PFSK-1 (cell line): ENCODE measurements around the gene AMPD3.

Experiments used
- FOXP2 ChIP-seq: optimal IDR thresholded peaks from 2 replicates; pipeline ENCODE3; 2011; ENCODE audit warnings: borderline replicate concordance, control low read depth, inconsistent platforms; ENCODE audit not compliant: insufficient read depth; ENCODE audit errors: extremely low read length, extremely low read depth
- POLR2AphosphoS5 ChIP-seq: IDR thresholded peaks from 2 replicates; pipeline ENCODE4 v1.6.1; 2012; ENCODE audit warnings: low read depth, mild to moderate bottlenecking, control low read depth, low read length, moderate library complexity
- SIN3A ChIP-seq: IDR thresholded peaks from 2 replicates; pipeline ENCODE4 v1.6.1; 2012; ENCODE audit warnings: mild to moderate bottlenecking, low read length, moderate library complexity, borderline replicate concordance; ENCODE audit not compliant: insufficient read depth
- TAF1 ChIP-seq: IDR thresholded peaks from 2 replicates; pipeline ENCODE4 v1.6.1; 2012; ENCODE audit warnings: low read length, control low read depth, borderline replicate concordance; ENCODE audit not compliant: insufficient read depth
- TF ChIP-seq, protein P1 (sequence below), 2 experiments: IDR thresholded peaks; 2 replicates each; pipeline versions ENCODE4 v1.6.1 to v1.8.0; 2011 to 2012; ENCODE audit warnings: low read depth in 2 of 2, low read length in 2 of 2, control low read depth in 1 of 2, inconsistent platforms in 1 of 2, mild to moderate bottlenecking in 1 of 2, moderate library complexity in 1 of 2; ENCODE audit not compliant: insufficient read depth in 1 of 2

The AMPD3 gene

DNA sequence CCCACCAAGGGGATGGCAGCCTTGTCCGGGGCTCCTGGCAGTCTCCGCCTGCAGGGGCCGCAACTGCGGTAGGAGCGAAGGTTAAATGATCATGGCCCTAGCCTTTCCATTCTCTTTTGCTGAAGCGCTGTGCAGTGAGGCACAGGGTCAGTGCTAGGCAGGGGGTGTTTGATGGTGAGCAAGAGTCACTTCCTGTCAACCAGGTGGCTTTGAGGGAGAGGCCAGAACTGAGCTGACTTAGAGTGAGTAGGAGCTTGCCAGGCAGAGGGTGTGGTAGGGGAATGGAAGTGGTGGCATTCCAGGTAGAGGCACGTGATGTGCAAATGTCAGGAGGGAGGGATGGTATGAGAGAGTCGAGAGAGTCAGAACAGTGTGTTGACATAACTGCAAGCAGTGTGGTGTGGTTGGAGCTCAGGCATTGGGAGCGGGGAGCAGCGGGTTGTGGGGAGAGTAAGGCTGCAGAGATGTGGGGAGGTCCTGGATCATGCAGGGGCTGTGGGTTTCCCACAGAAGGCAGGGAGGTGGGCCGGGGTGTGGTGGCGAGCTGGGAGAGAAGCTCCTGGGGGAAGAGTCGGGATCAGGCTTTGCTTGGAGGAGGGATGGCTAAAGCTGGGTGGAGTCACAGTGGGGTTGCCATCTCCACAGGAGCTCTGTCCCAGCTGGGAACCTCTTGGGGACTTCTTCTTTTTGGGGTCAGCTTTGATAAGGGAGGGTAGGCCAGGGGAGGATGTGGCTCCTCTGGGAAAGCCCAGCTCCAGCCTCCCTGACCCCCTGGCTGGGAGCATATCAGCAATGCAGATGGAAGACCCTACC lies 33.3 kb downstream of the AMPD3 start:
- TF ChIP-seq, protein P1, sequence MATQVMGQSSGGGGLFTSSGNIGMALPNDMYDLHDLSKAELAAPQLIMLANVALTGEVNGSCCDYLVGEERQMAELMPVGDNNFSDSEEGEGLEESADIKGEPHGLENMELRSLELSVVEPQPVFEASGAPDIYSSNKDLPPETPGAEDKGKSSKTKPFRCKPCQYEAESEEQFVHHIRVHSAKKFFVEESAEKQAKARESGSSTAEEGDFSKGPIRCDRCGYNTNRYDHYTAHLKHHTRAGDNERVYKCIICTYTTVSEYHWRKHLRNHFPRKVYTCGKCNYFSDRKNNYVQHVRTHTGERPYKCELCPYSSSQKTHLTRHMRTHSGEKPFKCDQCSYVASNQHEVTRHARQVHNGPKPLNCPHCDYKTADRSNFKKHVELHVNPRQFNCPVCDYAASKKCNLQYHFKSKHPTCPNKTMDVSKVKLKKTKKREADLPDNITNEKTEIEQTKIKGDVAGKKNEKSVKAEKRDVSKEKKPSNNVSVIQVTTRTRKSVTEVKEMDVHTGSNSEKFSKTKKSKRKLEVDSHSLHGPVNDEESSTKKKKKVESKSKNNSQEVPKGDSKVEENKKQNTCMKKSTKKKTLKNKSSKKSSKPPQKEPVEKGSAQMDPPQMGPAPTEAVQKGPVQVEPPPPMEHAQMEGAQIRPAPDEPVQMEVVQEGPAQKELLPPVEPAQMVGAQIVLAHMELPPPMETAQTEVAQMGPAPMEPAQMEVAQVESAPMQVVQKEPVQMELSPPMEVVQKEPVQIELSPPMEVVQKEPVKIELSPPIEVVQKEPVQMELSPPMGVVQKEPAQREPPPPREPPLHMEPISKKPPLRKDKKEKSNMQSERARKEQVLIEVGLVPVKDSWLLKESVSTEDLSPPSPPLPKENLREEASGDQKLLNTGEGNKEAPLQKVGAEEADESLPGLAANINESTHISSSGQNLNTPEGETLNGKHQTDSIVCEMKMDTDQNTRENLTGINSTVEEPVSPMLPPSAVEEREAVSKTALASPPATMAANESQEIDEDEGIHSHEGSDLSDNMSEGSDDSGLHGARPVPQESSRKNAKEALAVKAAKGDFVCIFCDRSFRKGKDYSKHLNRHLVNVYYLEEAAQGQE (IDR thresholded peaks at IDR 0.05; ENCODE audit: insufficient read depth in 1 of 2, low read depth in 2 of 2, low read length in 2 of 2): no peak
- TF ChIP-seq SIN3A (no peak), FOXP2 (no peak), POLR2AphosphoS5 (no peak), TAF1 (no peak)

- TF ChIP-seq POLR2AphosphoS5 (no peak), FOXP2 (no peak), SIN3A (no peak), TAF1 (no peak)
- TF ChIP-seq, protein P1 (IDR thresholded peaks at IDR 0.05; ENCODE audit: insufficient read depth in 1 of 2, low read depth in 2 of 2, low read length in 2 of 2): no peak
Observed at GRCh38 chr11:10488934-10489691, 34.0 kb downstream of the AMPD3 start.

DNA sequence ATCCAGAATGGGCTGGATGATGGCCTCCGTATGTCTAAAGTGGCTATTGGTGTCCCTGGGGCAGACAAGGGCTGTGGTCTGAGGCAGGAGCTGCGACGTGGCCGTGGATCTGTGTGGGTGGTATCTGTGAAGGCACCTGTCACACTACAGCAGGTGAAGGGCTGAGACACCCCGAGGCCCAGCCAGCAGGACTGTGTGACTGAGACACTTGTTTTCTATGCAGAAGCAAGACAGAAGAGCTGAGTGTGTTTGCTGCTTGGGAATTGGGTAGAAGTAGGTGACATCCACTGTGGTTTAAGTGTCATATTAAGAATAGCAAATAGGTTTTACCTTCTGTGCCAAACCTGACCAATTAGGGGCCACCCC lies 35.0 kb downstream of the AMPD3 start:
- no peak for TF ChIP-seq FOXP2
- no peak for TF ChIP-seq TAF1
- TF ChIP-seq, protein P1 (IDR thresholded peaks at IDR 0.05; ENCODE audit: insufficient read depth in 1 of 2, low read depth in 2 of 2, low read length in 2 of 2): no peak
- TF ChIP-seq SIN3A: no peak
- TF ChIP-seq POLR2AphosphoS5: no peak

- TF ChIP-seq, protein P1 (IDR thresholded peaks at IDR 0.05; ENCODE audit: insufficient read depth in 1 of 2, low read depth in 2 of 2, low read length in 2 of 2): no peak
- TF ChIP-seq TAF1 (no peak), POLR2AphosphoS5 (no peak), FOXP2 (no peak), SIN3A (no peak)
Observed at GRCh38 chr11:10490398-10491241, 35.6 kb downstream of the AMPD3 start.
